Measurements from ENCODE around the gene C1orf74. TPM values are rescaled to one million over a fixed set of nuclear protein-coding genes. Genes with fewer than 3 reads are reported as not detected.

The C1orf74 gene
- total RNA-seq, 3 donors from 2014 or later (not counting 1 experiment from before 2014, with no cell fraction given) = 0.75 to 0.88 (median 0.80) TPM

- intact Hi-C loops (cut with micrococcal nuclease) = no loop called here
Observed at GRCh38 chr1:209759829-209760359, 24.5 kb downstream of the C1orf74 start.

GRCh38 chr1:209758400-209758799, 26.0 kb downstream of the C1orf74 start:
- Histone ChIP-seq H3K9me3 (ENCODE audit: control insufficient read depth, insufficient read depth, low read length) (no peaks in the 10 kb centered on the region), H3K4me1 (ENCODE audit: control insufficient read depth, insufficient read depth, low read length) (peaks cover 57% of the 10 kb centered on the region), H3K36me3 (ENCODE audit: control insufficient read depth, insufficient read depth, low read length) (peaks cover 48% of the 10 kb centered on the region), H3K27me3 (ENCODE audit: control insufficient read depth, insufficient read depth, low read length) (no peaks in the 10 kb centered on the region), H3K27ac (ENCODE audit: low read length) (peak overlapping the region; percentile 81), H3K4me3 (ENCODE audit: low read length) (peak overlapping the region; percentile 43)
- peak overlapping the region; percentile 96 for H3K4me3 Mint-ChIP-seq
- DNase-seq = peak in 1 of 2 donors; percentile 19
- intact Hi-C loops (cut with micrococcal nuclease) = no loop called here
- H3K27me3 Mint-ChIP-seq (ENCODE audit: low read depth in 2 of 2) = no peaks in the 10 kb centered on the region
- TF ChIP-seq CTCF (IDR thresholded peaks at IDR 0.05) = no peak
- 75% methylated on average over 1 of the region's 3 CpGs for WGBS (ENCODE audit: insufficient coverage)
- no peaks in the 10 kb centered on the region for H3K9me3 Mint-ChIP-seq
- H3K4me1 Mint-ChIP-seq = peaks cover 77 to 86% of the 10 kb centered on the region in 2 donors
- H3K36me3 Mint-ChIP-seq = peaks cover 29% of the 10 kb centered on the region
- peak overlapping the region in 1 of 2 donors; percentile 94 for H3K27ac Mint-ChIP-seq
- no peak for ATAC-seq

More at GRCh38 chr1:209759829-209760359, 24.5 kb downstream of the C1orf74 start:
- Mint-ChIP-seq H3K4me1 (peaks cover 85 to 93% of the 10 kb centered on the region in 2 donors), H3K9me3 (no peaks in the 10 kb centered on the region), H3K4me3 (peak overlapping the region; percentile 55), H3K27ac (peak overlapping the region in 1 of 2 donors; percentile 94), H3K36me3 (peaks cover 39% of the 10 kb centered on the region), H3K27me3 (ENCODE audit: low read depth in 2 of 2) (no peaks in the 10 kb centered on the region)
- DNase-seq (no peak), ATAC-seq (no peak)
- Histone ChIP-seq H3K27me3 (ENCODE audit: control insufficient read depth, insufficient read depth, low read length) (no peaks in the 10 kb centered on the region), H3K4me3 (ENCODE audit: low read length) (no peak overlapping the region), H3K9me3 (ENCODE audit: control insufficient read depth, insufficient read depth, low read length) (no peaks in the 10 kb centered on the region), H3K4me1 (ENCODE audit: control insufficient read depth, insufficient read depth, low read length) (peaks cover 55% of the 10 kb centered on the region), H3K36me3 (ENCODE audit: control insufficient read depth, insufficient read depth, low read length) (peaks cover 58% of the 10 kb centered on the region), H3K27ac (ENCODE audit: low read length) (no peak overlapping the region)
- WGBS (ENCODE audit: insufficient coverage) = 95% methylated on average over 12 of the region's 12 CpGs
- no peak for TF ChIP-seq CTCF (IDR thresholded peaks at IDR 0.05)

GRCh38 chr1:209756615-209757445, 27.5 kb downstream of the C1orf74 start:
- no peak for TF ChIP-seq CTCF (IDR thresholded peaks at IDR 0.05)
- H3K4me1 Mint-ChIP-seq = peaks cover 68 to 77% of the 10 kb centered on the region in 2 donors
- peaks cover 32% of the 10 kb centered on the region for H3K36me3 ChIP-seq (ENCODE audit: control insufficient read depth, insufficient read depth, low read length)
- H3K27me3 Mint-ChIP-seq (ENCODE audit: low read depth in 2 of 2) = no peaks in the 10 kb centered on the region
- H3K9me3 Mint-ChIP-seq = no peaks in the 10 kb centered on the region
- H3K27ac Mint-ChIP-seq = peak overlapping the region in 1 of 2 donors; percentile 94
- peaks cover 13% of the 10 kb centered on the region for H3K36me3 Mint-ChIP-seq
- 0% methylated on average over 4 of the region's 5 CpGs for WGBS (ENCODE audit: insufficient coverage)
- DNase-seq = peak in 1 of 2 donors; percentile 65
- ATAC-seq = peak; percentile 39 to 49 (median 46)
- H3K9me3 ChIP-seq (ENCODE audit: control insufficient read depth, insufficient read depth, low read length) = no peaks in the 10 kb centered on the region
- peaks cover 54% of the 10 kb centered on the region for H3K4me1 ChIP-seq (ENCODE audit: control insufficient read depth, insufficient read depth, low read length)
- peak overlapping the region; percentile 81 for H3K27ac ChIP-seq (ENCODE audit: low read length)
- peak overlapping the region; percentile 96 for H3K4me3 Mint-ChIP-seq
- intact Hi-C loops (cut with micrococcal nuclease) = loop anchor here (1.0 kb wide), 1 partner anchor 11 kb away; no protein-coding TSS in a partner anchor
- no peaks in the 10 kb centered on the region for H3K27me3 ChIP-seq (ENCODE audit: control insufficient read depth, insufficient read depth, low read length)
- peak overlapping the region; percentile 43 for H3K4me3 ChIP-seq (ENCODE audit: low read length)
